ENCODE results near the gene ALDH3B2.

The ALDH3B2 gene

DNA sequence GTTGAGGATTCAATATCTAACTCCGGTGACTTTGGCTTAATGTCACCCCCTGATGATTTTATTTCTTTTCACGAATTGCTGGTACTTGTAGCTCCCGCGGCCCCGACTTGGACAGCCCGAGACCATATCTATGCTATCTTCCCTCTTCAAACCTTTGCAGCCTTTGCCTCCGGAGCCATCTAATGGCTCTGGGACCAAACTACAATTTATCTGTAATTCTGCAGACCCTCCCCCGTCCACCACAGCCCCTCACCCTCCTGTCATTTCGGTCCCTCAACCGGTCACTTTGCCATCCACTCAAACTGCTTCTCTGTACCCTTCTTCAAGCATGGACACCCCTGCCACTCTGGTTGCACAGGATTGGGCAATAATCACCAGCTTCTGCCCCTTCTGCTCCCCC, 25.7 kb upstream of the ALDH3B2 start:
- TF ChIP-seq, protein P1, sequence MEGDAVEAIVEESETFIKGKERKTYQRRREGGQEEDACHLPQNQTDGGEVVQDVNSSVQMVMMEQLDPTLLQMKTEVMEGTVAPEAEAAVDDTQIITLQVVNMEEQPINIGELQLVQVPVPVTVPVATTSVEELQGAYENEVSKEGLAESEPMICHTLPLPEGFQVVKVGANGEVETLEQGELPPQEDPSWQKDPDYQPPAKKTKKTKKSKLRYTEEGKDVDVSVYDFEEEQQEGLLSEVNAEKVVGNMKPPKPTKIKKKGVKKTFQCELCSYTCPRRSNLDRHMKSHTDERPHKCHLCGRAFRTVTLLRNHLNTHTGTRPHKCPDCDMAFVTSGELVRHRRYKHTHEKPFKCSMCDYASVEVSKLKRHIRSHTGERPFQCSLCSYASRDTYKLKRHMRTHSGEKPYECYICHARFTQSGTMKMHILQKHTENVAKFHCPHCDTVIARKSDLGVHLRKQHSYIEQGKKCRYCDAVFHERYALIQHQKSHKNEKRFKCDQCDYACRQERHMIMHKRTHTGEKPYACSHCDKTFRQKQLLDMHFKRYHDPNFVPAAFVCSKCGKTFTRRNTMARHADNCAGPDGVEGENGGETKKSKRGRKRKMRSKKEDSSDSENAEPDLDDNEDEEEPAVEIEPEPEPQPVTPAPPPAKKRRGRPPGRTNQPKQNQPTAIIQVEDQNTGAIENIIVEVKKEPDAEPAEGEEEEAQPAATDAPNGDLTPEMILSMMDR (IDR thresholded peaks at IDR 0.05; ENCODE audit: low read depth, low read length): no peak
- no peak overlapping the region for H3K4me3 ChIP-seq (ENCODE audit: low read depth, low read length)

DNA sequence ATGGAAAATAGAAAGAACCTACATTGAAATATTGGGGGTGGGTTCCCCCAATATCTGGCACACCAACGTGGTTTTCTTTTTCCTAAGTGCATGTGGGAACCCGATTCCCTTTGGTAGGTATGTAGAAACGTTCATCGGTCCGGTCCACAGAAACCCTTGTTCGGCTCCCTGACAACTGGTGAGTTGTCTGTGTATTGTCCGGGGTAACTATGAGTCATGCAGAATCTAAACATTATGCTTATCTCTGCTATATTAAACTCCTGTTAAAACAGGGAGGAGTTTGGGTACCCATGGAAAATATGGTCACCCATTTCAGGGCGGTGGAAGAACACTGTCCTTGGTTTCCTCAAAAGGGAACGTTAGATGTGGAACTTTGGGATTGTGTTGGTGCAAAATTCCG, 25.1 kb upstream of the ALDH3B2 start:
- TF ChIP-seq, protein P1 (IDR thresholded peaks at IDR 0.05; ENCODE audit: low read depth, low read length): no peak

GRCh38 chr11:67698247-67698646, 23.8 kb upstream of the ALDH3B2 start:
- TF ChIP-seq, protein P1 (IDR thresholded peaks at IDR 0.05; ENCODE audit: low read depth, low read length): no peak
- no peak overlapping the region for H3K4me3 ChIP-seq (ENCODE audit: low read depth, low read length)

More for the DNA sequence above, 25.1 kb upstream of the ALDH3B2 start:
- H3K4me3 ChIP-seq (ENCODE audit: low read depth, low read length): no peak overlapping the region

DNA sequence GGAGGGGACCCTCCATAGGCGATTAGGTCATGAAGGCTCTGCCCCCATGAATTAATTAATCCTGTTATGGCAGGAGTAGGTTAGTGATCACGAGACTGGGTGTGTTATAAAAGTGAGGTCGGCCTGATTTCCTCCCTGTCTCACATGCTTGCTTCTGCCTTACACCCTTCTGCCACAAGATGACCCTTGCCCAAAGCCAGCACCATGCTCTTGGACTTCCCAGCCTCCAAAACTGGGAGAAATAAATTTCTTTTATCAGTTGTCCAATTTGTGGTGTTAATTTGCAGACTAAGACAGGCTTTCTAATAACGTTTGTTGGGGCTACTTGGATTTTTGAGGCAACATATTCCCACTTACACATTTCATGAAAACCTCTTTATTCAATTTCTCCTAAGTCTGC, 23.4 kb upstream of the ALDH3B2 start:
- no peak overlapping the region for H3K4me3 ChIP-seq (ENCODE audit: low read depth, low read length)
- TF ChIP-seq, protein P1 (IDR thresholded peaks at IDR 0.05; ENCODE audit: low read depth, low read length): no peak

- H3K4me3 ChIP-seq (ENCODE audit: low read depth, low read length): no peak overlapping the region
- TF ChIP-seq, protein P1 (IDR thresholded peaks at IDR 0.05; ENCODE audit: low read depth, low read length): no peak
Measured at GRCh38 chr11:67696998-67697397, 22.6 kb upstream of the ALDH3B2 start.

- no peak overlapping the region for H3K4me3 ChIP-seq (ENCODE audit: low read depth, low read length)
- TF ChIP-seq, protein P1 (IDR thresholded peaks at IDR 0.05; ENCODE audit: low read depth, low read length): no peak
Measured at GRCh38 chr11:67695606-67696005, 21.2 kb upstream of the ALDH3B2 start.

- H3K4me3 ChIP-seq (ENCODE audit: low read depth, low read length): no peak overlapping the region
- TF ChIP-seq, protein P1 (IDR thresholded peaks at IDR 0.05; ENCODE audit: low read depth, low read length): no peak
Measured at GRCh38 chr11:67694875-67695555, 20.6 kb upstream of the ALDH3B2 start.

Measured in WI38 (cell line).